Hepatocyte (in vitro differentiated cells): ENCODE data around the gene AUH. TPM values are rescaled to one million over a fixed set of nuclear protein-coding genes. Genes with fewer than 3 reads are reported as not detected.
A peak's percentile ranks its signal among the peaks of the same experiment; 100 is the strongest.

Source experiments
- DNase-seq: peaks from one replicate; pipeline ENCODE4 v3.0.0-alpha.2; 2016; ENCODE audit warnings: low spot score
- H2AFZ ChIP-seq: fragments of 200-600 bp; sonication (generic); 2 replicates; pipeline ENCODE4 v1.6.0; 2016; ENCODE audit warnings: antibody characterized with exemption, mild to moderate bottlenecking
- H3K27ac ChIP-seq: fragments of 200-600 bp; sonication (generic); 2 replicates; pipeline ENCODE4 v1.5.1; 2016; ENCODE audit warnings: mild to moderate bottlenecking
- H3K27me3 ChIP-seq: fragments of 200-600 bp; sonication (generic); 2 replicates; pipeline ENCODE4 v1.6.1; 2016
- H3K36me3 ChIP-seq: fragments of 200-600 bp; sonication (generic); replicated peaks from 2 replicates; pipeline ENCODE4 v1.5.1; 2016; ENCODE audit warnings: low read depth; ENCODE audit not compliant: insufficient read depth
- H3K4me1 ChIP-seq: fragments of 200-600 bp; sonication (generic); 2 replicates; pipeline ENCODE4 v1.5.1; 2016; ENCODE audit warnings: mild to moderate bottlenecking, moderate library complexity; ENCODE audit not compliant: insufficient read depth
- H3K4me2 ChIP-seq: fragments of 200-600 bp; sonication (generic); 2 replicates; pipeline ENCODE4 v1.6.0; 2016
- H3K4me3 ChIP-seq: fragments of 200-600 bp; sonication (generic); 2 replicates; pipeline ENCODE4 v1.5.1; 2016; ENCODE audit warnings: mild to moderate bottlenecking
- H3K79me2 ChIP-seq: fragments of 200-600 bp; sonication (generic); 2 replicates; pipeline ENCODE4 v1.6.0; 2017; ENCODE audit warnings: mild to moderate bottlenecking
- H3K9me2 ChIP-seq: fragments of 200-600 bp; sonication (generic); replicated peaks from 2 replicates; pipeline ENCODE4 v1.6.0; 2017; ENCODE audit warnings: mild to moderate bottlenecking; ENCODE audit not compliant: insufficient read depth
- H3K9me3 ChIP-seq: fragments of 200-600 bp; sonication (generic); 2 replicates; pipeline ENCODE4 v1.5.1; 2016; ENCODE audit warnings: low read depth, mild to moderate bottlenecking
- H4K20me1 ChIP-seq: fragments of 200-600 bp; sonication (generic); 2 replicates; pipeline ENCODE4 v1.6.0; 2016; ENCODE audit warnings: mild to moderate bottlenecking; ENCODE audit not compliant: insufficient read depth, poor library complexity, severe bottlenecking
- EZH2 ChIP-seq: fragments of 200-600 bp; sonication (generic); IDR thresholded peaks from 2 replicates; pipeline ENCODE4 v1.6.1; 2016; ENCODE audit warnings: antibody characterized with exemption, mild to moderate bottlenecking, borderline replicate concordance
- EZH2phosphoT487 ChIP-seq: fragments of 200-600 bp; sonication (generic); IDR thresholded peaks from one replicate; pipeline ENCODE4 v1.6.1; 2018; ENCODE audit warnings: antibody characterized with exemption, mild to moderate bottlenecking, low read depth, moderate library complexity; ENCODE audit not compliant: unreplicated experiment, severe bottlenecking
- WGBS: methylation state at CpG from one replicate; pipeline ENCODE4 v1.1.6; 2016; ENCODE audit warnings: low lambda C conversion rate; ENCODE audit errors: missing lambda C conversion rate; 5-methylcytosine and 5-hydroxymethylcytosine counted together
- polyA plus RNA-seq: library from polyadenylated mRNA; unstranded; fragments of >200 nt; fragmentation: Nextera tagmentation; extraction: Ambion mirVana; gene quantifications from 2 replicates; pipeline ENCODE4 v1.2.1, GENCODE V29; 2016
- total RNA-seq: library from RNA; depleted of rRNA; stranded (reverse); fragments of >200 nt; gene quantifications from 2 replicates; pipeline ENCODE4 v1.2.3, GENCODE V29; 2014
- TF ChIP-seq, protein P1 (sequence below): fragments of 200-600 bp; sonication (generic); IDR thresholded peaks from 2 replicates; pipeline ENCODE4 v1.5.1; 2016; ENCODE audit warnings: antibody characterized with exemption, mild to moderate bottlenecking; ENCODE audit not compliant: poor library complexity

Gene AUH, protein sequence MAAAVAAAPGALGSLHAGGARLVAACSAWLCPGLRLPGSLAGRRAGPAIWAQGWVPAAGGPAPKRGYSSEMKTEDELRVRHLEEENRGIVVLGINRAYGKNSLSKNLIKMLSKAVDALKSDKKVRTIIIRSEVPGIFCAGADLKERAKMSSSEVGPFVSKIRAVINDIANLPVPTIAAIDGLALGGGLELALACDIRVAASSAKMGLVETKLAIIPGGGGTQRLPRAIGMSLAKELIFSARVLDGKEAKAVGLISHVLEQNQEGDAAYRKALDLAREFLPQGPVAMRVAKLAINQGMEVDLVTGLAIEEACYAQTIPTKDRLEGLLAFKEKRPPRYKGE
- total RNA-seq (25.0 and 30.2 TPM in 2 replicates), polyA plus RNA-seq (19.5 and 20.3 TPM in 2 replicates)

GRCh38 chr9:91361291-91362050 lies at the start of gene AUH:
AUH (minus strand) TSS chr9:91361918; CDS start chr9:91361889, 29 bp downstream.
- H3K36me3 ChIP-seq = no peaks in the 10 kb centered on the region
- DNase-seq = peak; percentile 95
- H3K9me3 ChIP-seq = no peaks in the 10 kb centered on the region
- TF ChIP-seq, protein P1, sequence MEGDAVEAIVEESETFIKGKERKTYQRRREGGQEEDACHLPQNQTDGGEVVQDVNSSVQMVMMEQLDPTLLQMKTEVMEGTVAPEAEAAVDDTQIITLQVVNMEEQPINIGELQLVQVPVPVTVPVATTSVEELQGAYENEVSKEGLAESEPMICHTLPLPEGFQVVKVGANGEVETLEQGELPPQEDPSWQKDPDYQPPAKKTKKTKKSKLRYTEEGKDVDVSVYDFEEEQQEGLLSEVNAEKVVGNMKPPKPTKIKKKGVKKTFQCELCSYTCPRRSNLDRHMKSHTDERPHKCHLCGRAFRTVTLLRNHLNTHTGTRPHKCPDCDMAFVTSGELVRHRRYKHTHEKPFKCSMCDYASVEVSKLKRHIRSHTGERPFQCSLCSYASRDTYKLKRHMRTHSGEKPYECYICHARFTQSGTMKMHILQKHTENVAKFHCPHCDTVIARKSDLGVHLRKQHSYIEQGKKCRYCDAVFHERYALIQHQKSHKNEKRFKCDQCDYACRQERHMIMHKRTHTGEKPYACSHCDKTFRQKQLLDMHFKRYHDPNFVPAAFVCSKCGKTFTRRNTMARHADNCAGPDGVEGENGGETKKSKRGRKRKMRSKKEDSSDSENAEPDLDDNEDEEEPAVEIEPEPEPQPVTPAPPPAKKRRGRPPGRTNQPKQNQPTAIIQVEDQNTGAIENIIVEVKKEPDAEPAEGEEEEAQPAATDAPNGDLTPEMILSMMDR = no peak
- TF ChIP-seq EZH2 (no peak), EZH2phosphoT487 (no peak)
- peak within 1 kb of the TSS; percentile 90 for H3K27ac ChIP-seq
- 1% methylated on average over 68 of the region's 82 CpGs for WGBS
- H3K4me1 ChIP-seq = peaks cover 13% of the 10 kb centered on the region
- H2AFZ ChIP-seq = peak within 1 kb of the TSS; percentile 92
- peak within 1 kb of the TSS; percentile 84 for H3K4me2 ChIP-seq
- H3K27me3 ChIP-seq = no peaks in the 10 kb centered on the region
- H3K4me3 ChIP-seq = peak within 1 kb of the TSS; percentile 89
- H3K9me2 ChIP-seq = no peaks in the 10 kb centered on the region
- peaks cover 45% of the 10 kb centered on the region for H3K79me2 ChIP-seq
- H4K20me1 ChIP-seq = no peaks in the 10 kb centered on the region

DNA sequence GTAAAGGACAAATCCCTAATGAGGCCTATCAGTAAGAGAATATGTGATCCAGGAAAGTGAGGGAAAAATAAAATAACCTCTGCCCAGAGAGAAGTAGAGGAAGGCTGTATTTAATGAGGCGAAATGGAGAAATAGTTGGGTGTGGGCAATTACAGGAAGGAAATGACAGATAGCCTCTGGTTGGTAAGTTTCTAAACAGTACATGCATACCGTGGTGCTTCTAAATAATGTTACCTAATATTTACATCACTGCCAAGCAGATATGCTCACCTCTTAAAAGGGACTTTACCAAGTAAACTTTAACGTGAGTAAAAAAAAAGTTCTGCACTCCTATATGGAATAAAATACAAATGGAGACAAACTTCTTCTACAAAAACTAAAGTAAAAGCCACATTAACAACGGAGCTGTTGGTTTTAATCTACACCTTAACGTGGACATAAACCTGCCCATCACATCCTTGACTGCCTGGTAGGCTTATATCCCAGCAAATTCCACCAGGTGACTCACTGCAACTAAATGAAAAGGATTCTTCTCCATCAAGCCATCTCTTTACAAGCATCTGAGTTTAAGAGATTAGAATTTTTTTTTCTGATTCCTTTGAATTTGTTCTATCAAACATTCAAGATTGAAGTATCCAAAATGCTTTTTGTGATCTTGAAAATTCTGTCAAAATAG lies 49.5 kb upstream of the AUH start:
- TF ChIP-seq, protein P1 = no peak
- TF ChIP-seq EZH2 (no peak), EZH2phosphoT487 (no peak)

DNA sequence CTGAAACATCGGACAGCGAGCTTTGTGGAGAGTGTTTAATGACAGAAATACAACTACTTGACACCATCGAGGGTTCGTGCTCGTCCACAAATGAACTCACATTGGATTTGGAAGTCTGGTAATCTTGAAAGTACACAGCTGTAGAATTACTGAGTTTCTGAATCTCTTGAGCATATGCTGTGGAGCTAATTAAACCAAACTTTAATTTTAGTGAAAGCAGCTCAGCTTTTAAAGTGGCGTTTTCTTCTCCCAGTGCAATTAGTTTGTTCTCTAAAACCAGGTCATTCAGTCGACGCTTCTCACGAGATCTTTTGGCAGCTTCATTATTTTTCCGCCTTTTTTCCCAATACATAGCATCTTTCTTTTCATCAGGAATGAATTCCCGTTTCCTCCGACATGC lies 48.4 kb upstream of the AUH start:
- no peak for TF ChIP-seq EZH2phosphoT487
- TF ChIP-seq, protein P1 = no peak
- no peak for TF ChIP-seq EZH2
- Histone ChIP-seq H3K9me2 (no peaks in the 10 kb centered on the region), H3K27ac (no peak overlapping the region), H3K4me2 (no peak overlapping the region), H2AFZ (no peak overlapping the region), H3K4me1 (no peaks in the 10 kb centered on the region), H3K4me3 (no peak overlapping the region), H3K9me3 (no peaks in the 10 kb centered on the region), H3K79me2 (peaks cover 82% of the 10 kb centered on the region), H4K20me1 (peaks cover 70% of the 10 kb centered on the region), H3K36me3 (no peaks in the 10 kb centered on the region), H3K27me3 (no peaks in the 10 kb centered on the region)
- WGBS = 96% methylated on average over 12 of the region's 12 CpGs
- DNase-seq = no peak

More for the DNA sequence above, 49.5 kb upstream of the AUH start:
- Histone ChIP-seq H3K36me3 (no peaks in the 10 kb centered on the region), H2AFZ (no peak overlapping the region), H3K9me2 (no peaks in the 10 kb centered on the region), H3K9me3 (no peaks in the 10 kb centered on the region), H3K4me1 (no peaks in the 10 kb centered on the region), H3K27ac (no peak overlapping the region), H3K27me3 (no peaks in the 10 kb centered on the region), H3K4me3 (no peak overlapping the region), H3K79me2 (peaks cover 92% of the 10 kb centered on the region), H4K20me1 (peaks cover 81% of the 10 kb centered on the region), H3K4me2 (no peak overlapping the region)
- WGBS = 60% methylated on average over 5 of the region's 5 CpGs
- no peak for DNase-seq
